K562 (cell line): ENCODE data around the gene CDRT4.

Experiments
- FOXM1 ChIP-seq, 2 experiments: fragments of 450-650 bp in 1 of 2; sonication (generic) in 1 of 2; formaldehyde crosslinking in 1 of 2; IDR thresholded peaks; 2 replicates each; pipeline versions ENCODE4 v1.6.1 to v1.9.0; 2017 to 2022; ENCODE audit warnings: low read depth in 2 of 2, mild to moderate bottlenecking in 2 of 2, missing genetic modification reagents in 1 of 2, moderate library complexity in 1 of 2
- PCBP2 ChIP-seq: fragments of 200-400 bp; formaldehyde crosslinking; IDR thresholded peaks from 2 replicates; pipeline ENCODE4 v1.6.1; 2018; ENCODE audit warnings: low read length, low read depth, mild to moderate bottlenecking, moderate library complexity; ENCODE audit not compliant: poor library complexity, severe bottlenecking
- RFX5 ChIP-seq: IDR thresholded peaks from 2 replicates; pipeline ENCODE4 v1.6.1; 2011; ENCODE audit warnings: low read depth, mild to moderate bottlenecking, improper control_type of control experiment, low read length
- SETDB1 ChIP-seq: IDR thresholded peaks from one replicate; pipeline ENCODE4 v1.6.1; 2012; ENCODE audit warnings: low read length, control low read depth, inconsistent platforms
- STAT5B ChIP-seq: fragments of 250-450 bp; sonication (Bioruptor Pico); IDR thresholded peaks from 2 replicates; pipeline ENCODE4 v1.8.0; 2021; ENCODE audit warnings: mild to moderate bottlenecking, inconsistent platforms
- ZKSCAN1 ChIP-seq: fragments of 150-350 bp; IDR thresholded peaks from 2 replicates; pipeline ENCODE4 v1.6.1; 2016; ENCODE audit warnings: low read depth, low read length
- ZNF274 ChIP-seq: IDR thresholded peaks from 2 replicates; pipeline ENCODE4 v1.6.1; 2011; ENCODE audit warnings: low read depth, mild to moderate bottlenecking, low read length, moderate library complexity, borderline replicate concordance
- TF ChIP-seq, protein P1 (sequence below): sonication (generic); formaldehyde crosslinking; IDR thresholded peaks from 2 replicates; pipeline ENCODE4 v1.8.0; 2022; ENCODE audit warnings: missing genetic modification reagents, mild to moderate bottlenecking, moderate library complexity, borderline replicate concordance
- TF ChIP-seq, protein P2 (sequence below), 2 experiments: IDR thresholded peaks; 2 replicates each; pipeline ENCODE4 v1.6.1; 2012; ENCODE audit warnings: improper control_type of control experiment in 2 of 2, low read depth in 2 of 2, low read length in 2 of 2, borderline replicate concordance in 1 of 2
- TF ChIP-seq, protein P3 (sequence below), 3 experiments: IDR thresholded peaks in 2 of 3; conservative IDR thresholded peaks in 1 of 3; 2 replicates each; pipeline ENCODE4 v1.5.1; 2011 to 2012; ENCODE audit warnings: low read length in 3 of 3, mild to moderate bottlenecking in 3 of 3, control low read depth in 2 of 3, improper control_type of control experiment in 1 of 3, inconsistent platforms in 1 of 3, low read depth in 1 of 3, mixed read lengths in 1 of 3, moderate library complexity in 1 of 3; ENCODE audit not compliant: insufficient read depth in 2 of 3

GRCh38 chr17:15513058-15513791 lies 45.8 kb upstream of the CDRT4 start:
- TF ChIP-seq, protein P1, sequence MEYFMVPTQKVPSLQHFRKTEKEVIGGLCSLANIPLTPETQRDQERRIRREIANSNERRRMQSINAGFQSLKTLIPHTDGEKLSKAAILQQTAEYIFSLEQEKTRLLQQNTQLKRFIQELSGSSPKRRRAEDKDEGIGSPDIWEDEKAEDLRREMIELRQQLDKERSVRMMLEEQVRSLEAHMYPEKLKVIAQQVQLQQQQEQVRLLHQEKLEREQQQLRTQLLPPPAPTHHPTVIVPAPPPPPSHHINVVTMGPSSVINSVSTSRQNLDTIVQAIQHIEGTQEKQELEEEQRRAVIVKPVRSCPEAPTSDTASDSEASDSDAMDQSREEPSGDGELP: no peak
- TF ChIP-seq FOXM1 (IDR thresholded peaks at IDR 0.05; ENCODE audit: low read depth) (no peak), FOXM1 (CRISPR knock-in tag; IDR thresholded peaks at IDR 0.05; ENCODE audit: low read depth) (no peak), STAT5B (CRISPR knock-in tag) (no peak), ZKSCAN1 (no peak), ZNF274 (no peak), SETDB1 (no peak), PCBP2 (no peak), RFX5 (no peak)
- TF ChIP-seq, protein P2, sequence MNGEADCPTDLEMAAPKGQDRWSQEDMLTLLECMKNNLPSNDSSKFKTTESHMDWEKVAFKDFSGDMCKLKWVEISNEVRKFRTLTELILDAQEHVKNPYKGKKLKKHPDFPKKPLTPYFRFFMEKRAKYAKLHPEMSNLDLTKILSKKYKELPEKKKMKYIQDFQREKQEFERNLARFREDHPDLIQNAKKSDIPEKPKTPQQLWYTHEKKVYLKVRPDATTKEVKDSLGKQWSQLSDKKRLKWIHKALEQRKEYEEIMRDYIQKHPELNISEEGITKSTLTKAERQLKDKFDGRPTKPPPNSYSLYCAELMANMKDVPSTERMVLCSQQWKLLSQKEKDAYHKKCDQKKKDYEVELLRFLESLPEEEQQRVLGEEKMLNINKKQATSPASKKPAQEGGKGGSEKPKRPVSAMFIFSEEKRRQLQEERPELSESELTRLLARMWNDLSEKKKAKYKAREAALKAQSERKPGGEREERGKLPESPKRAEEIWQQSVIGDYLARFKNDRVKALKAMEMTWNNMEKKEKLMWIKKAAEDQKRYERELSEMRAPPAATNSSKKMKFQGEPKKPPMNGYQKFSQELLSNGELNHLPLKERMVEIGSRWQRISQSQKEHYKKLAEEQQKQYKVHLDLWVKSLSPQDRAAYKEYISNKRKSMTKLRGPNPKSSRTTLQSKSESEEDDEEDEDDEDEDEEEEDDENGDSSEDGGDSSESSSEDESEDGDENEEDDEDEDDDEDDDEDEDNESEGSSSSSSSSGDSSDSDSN (IDR thresholded peaks at IDR 0.05; ENCODE audit: borderline replicate concordance in 1 of 2, low read depth in 2 of 2, low read length in 2 of 2): no peak
- TF ChIP-seq, protein P3, sequence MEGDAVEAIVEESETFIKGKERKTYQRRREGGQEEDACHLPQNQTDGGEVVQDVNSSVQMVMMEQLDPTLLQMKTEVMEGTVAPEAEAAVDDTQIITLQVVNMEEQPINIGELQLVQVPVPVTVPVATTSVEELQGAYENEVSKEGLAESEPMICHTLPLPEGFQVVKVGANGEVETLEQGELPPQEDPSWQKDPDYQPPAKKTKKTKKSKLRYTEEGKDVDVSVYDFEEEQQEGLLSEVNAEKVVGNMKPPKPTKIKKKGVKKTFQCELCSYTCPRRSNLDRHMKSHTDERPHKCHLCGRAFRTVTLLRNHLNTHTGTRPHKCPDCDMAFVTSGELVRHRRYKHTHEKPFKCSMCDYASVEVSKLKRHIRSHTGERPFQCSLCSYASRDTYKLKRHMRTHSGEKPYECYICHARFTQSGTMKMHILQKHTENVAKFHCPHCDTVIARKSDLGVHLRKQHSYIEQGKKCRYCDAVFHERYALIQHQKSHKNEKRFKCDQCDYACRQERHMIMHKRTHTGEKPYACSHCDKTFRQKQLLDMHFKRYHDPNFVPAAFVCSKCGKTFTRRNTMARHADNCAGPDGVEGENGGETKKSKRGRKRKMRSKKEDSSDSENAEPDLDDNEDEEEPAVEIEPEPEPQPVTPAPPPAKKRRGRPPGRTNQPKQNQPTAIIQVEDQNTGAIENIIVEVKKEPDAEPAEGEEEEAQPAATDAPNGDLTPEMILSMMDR (IDR thresholded peaks at IDR 0.05 in 2 of 3, conservative IDR thresholded peaks at IDR 0.05 in 1 of 3; ENCODE audit: insufficient read depth in 2 of 3, low read depth in 1 of 3, low read length in 3 of 3): no peak
